Stimulated activated CD8-positive, alpha-beta memory T cell treated with anti-CD3 and anti-CD28 coated beads, Interleukin-4, amount 100 ng/mL, for 4 hours (primary cell): ENCODE data around the gene LRRC8C.
"Not testable (repeated sequence)": the region's sequence is repeated elsewhere in the genome, so short reads cannot be mapped to it uniquely, and the experiment has no call there.

ENCODE experiments used
- DNase-seq, 2 donors: peaks; one replicate each; pipeline ENCODE4 v3.0.0-alpha.2; 2020; ENCODE audit warnings: low read depth in 2 of 2, low spot score in 1 of 2

The LRRC8C gene

DNA sequence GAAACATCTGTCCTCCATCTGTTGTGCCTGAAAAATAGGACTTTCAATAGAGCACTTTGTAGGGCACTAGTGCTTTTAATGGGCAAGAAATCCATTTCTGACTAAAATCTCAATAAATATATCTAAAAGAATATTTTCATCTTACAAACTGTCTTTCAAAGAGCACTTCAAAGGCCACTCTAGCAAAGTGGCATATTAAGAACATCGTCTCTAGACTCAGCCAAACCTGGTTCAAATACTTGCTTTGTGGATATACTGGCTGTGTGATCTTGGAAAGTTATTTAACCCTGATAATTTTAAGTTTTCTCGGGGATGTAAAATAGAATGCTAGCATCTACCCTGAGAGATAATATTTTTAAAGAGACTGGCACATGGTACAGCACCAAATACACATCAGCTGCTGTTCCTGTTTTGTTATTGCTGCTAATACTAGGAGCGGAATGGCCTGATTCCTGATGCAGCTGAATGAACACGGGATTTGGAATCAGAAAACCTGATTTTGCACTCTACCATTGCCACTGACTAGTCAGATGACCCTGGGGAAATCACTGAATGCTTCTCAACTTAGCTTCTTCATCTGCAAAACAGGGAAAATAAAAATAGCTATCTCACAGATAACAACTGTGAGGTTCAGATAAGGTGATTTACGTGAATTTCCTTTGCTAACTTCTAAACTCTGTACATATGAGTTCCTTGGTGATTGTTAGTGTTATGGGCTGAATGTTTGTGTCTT is 25.2 kb upstream of the LRRC8C start:
- DNase-seq, result no peak

- peak in 1 of 2 donors; percentile 53 for DNase-seq
Measured at GRCh38 chr1:89608319-89608983, 24.5 kb upstream of the LRRC8C start.

- peak in 1 of 2 donors; percentile 36 for DNase-seq
Measured at GRCh38 chr1:89608984-89609725, 23.8 kb upstream of the LRRC8C start.

DNA sequence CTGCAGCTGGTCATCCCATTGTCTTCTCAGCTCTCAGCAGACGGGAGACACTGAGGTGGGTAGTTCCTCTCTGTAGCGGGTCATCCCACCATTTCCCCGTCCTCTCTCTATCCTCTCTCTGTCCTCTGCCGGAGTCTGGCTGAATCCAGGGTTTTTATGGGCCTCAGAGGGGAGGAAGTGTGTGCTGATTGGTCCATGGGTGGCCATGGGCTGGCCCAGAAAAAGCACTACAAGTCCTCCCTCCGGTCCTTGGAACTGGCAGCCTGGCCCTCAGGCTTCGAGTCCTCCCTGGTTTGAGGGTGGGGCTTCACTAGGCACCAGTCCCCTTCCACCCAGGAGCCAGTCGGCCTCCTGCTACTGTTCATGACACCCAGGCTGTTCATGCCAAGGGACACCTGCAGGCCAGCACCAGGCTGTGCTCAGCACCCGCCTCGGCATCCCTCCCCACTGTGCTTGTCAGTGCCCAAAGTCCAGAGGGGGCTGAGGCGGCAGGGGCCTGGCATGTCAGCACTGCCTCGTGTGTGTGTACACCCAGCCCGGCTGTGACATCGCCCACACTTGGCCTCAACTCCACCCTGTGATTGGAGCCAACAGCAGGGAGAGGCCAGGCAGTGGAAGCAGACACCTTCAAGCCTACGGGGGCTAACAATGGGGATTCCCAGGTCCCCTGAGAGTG is 23.0 kb upstream of the LRRC8C start:
- DNase-seq, result no peak

DNA sequence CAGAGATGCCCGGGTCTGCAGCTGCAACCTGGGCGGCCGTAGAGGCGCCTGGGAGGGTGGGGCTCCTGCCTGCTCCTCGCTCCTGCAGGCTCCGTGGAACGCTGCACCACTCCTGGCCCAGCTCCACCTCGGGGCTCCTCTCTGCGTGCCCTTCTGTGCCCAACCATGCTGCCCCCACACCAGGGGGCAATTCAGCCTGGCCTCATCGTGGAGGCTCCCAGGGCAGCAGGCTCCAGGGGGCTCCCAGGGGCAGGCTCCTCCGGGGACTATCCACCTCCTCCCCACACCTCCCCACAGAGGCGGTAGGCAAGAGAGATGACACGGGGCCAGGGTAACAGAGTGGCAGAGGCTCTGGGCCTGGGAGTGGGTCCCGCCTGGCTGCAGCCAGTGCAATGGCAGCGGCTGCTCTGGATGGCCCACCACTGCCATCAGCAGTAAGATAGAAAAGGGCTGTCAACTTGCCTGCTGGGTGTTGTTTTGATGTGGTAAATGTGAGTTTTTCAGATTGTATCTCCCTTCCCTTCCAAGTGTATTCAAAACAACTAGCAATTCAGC is 22.4 kb upstream of the LRRC8C start:
- DNase-seq, result no peak

- no peak for DNase-seq
Measured at GRCh38 chr1:89611721-89612120, 21.2 kb upstream of the LRRC8C start.

- DNase-seq, result no peak
Measured at GRCh38 chr1:89613928-89614327, 19.0 kb upstream of the LRRC8C start.

- DNase-seq, result no peak
Measured at GRCh38 chr1:89615676-89616598, 17.0 kb upstream of the LRRC8C start.

- DNase-seq, result no peak
Measured at GRCh38 chr1:89616844-89617627, 15.9 kb upstream of the LRRC8C start.

DNA sequence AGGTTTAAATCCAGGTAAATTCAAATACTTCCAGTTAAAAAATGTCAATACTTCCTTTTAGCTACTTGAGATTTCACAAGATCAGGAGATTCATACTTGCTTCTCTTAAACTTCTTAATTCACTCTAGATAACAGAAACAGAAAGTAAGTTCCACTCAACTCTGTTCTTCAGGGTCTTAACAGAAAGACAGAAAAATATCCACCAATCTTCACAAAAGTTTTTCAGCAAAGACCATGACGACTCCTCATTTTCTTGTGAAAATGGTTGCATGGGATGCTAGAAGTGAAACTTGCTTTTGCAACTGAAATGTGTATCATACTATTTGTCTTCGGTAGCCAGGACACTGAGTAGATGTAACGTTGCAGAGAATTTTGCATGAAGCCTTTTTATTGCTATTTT is 12.3 kb upstream of the LRRC8C start:
- DNase-seq, result no peak

GRCh38 chr1:89622895-89623294 is 10.0 kb upstream of the LRRC8C start:
- no peak for DNase-seq

DNA sequence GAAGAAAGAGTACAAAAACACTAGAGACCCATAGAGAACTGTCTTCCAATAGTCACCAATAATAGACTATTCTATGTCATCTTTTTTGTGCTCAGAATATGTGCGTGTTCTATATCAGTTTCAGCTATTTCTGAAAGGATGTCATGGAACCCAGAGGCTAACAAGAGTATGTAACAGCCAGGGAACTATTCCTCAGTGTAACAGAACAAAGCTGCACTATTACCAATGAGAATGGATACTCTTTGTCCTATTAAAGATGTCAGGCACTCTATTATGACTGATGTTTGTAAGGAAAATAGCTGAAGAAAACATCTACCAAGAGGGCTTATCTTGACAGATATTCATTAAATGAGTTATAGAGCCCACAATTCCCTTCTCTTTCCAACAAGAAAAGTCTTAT is 8.6 kb upstream of the LRRC8C start:
- no peak for DNase-seq

- DNase-seq, result no peak
Measured at GRCh38 chr1:89624715-89625323, 8.1 kb upstream of the LRRC8C start.

DNA sequence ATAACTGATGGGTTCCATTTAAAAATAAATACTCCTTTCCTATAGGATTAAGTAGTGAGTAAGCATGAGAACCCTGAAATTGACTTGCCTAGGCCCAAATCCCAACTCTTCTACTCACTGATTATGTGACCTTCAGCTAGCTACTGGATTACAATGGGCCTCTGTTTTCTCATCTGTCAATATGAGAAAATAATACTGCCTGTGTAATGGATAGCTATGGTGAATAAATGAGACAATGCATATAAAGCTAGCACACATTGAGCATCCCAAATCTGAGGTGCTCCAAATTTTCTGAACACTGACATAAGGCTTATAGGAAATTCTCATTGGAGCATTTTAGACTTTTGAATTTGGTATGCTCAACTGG is 5.3 kb upstream of the LRRC8C start:
- no peak for DNase-seq

GRCh38 chr1:89629146-89629545 is 3.8 kb upstream of the LRRC8C start:
- DNase-seq, result no peak

GRCh38 chr1:89629600-89629999 is 3.3 kb upstream of the LRRC8C start:
- DNase-seq, result not testable (repeated sequence)

GRCh38 chr1:89630048-89630447 is 2.9 kb upstream of the LRRC8C start:
- no peak for DNase-seq

GRCh38 chr1:89631816-89632656 is 884 bp upstream of the LRRC8C start:
- no peak for DNase-seq
